ENCODE data around the gene GPSM1.
A peak's percentile ranks its signal among the peaks of the same experiment; 100 is the strongest.
"Not testable (repeated sequence)": the region's sequence is repeated elsewhere in the genome, so short reads cannot be mapped to it uniquely, and the experiment has no call there.

The GPSM1 gene

DNA sequence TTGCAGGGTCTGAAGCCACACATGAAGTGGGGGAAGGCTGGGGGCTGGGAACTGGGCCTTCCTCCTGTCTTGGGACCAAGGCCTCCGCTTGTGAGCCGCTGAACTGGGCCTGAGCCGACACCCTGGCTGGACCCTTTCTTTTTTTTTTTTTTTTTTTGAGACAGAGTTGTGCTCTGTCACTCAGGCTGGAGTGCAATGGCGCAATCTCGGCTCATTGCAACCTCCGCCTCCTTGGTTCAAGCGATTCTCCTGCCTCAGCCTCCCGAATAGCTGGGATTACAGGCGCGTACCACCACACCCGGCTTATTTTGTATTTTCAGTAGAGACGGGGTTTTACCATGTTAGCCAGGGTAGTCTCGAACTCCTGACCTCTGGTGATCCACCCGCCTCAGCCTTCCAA is 8.1 kb upstream of the GPSM1 start:
- ATAC-seq = not testable (repeated sequence)

DNA sequence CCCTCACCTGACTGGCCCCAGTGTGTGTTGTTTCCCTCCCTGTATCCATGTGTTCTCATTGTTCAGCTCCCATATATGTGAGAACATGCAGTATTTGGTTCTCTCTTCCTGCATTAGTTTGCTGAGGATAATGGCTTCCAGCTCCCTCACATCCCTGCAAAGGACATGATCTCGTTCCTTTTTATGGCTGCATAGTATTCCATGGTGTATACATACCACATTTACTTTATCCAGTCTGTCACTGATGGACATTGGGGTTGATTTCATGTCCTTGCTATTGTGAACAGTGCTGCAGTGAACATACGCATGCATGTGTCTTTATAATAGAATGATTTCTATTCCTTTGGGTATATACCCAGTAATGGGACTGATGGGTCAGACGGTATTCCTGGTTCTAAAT is 7.4 kb upstream of the GPSM1 start:
- not testable (repeated sequence) for ATAC-seq

DNA sequence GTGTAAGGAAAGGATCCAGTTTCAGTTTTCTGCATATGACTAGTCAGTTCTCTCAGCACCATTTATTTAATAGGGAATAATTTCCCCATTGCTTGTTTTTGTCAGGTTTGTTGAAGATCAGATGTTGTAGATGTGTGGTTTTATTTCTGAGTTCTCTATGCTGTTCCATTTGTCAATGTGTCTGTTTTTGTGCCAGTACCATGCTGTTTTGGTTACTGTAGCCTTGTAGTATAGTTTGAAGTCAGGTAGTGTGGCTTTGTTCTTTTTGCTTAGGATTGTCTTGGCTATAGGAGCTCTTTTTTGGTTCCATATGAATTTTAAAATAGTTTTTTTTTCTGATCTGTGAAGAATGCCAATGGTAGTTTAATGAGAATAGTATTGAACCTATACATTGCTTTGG is 6.4 kb upstream of the GPSM1 start:
- ATAC-seq = not testable (repeated sequence)

DNA sequence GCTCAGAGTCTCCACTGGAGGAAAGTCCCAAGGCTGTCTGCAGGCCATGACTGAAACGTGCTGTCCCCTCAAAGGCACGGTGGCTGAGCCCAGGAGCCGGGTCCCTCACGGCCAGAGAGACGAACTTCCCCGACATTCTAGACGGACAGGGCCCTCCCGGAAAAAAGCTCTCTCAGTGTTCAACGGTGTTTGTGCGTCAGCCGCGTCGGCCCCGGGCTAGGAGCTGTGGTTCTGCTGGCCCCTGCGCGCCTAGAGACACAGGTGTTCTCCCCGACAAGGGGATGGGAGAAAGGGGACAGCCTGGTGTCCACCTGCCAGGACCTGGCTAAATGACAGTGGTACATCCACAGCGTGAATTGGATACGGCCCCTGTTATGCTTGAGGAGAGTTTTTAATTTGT is 5.8 kb upstream of the GPSM1 start:
- ATAC-seq = no peak

DNA sequence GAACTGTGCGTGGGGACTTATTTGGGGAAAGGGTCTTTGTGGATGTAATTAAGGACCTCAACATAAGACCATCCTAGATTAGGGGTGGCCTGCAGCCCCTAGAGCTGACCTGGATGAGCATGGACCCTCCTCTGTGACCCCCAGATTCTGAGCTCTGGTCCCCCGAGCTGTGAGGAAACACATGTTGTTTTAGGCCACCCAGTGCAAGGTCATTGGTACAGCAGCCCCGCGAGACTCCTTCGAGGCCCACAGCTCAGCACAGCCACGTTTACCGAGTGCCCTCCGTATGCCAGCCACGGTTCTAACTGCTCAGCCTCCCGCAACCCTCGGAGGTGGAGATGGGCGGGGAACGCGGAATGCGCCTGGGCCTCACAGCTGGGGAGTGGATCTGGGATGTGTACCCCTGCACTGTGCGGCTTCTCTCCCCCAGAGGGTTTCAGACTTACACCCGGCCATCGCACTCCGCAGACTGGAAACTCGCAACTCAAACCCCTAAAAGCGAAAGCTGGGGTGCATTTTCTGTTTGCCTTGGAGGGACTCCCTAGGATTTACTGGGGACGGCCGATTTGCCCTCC is 4.5 kb upstream of the GPSM1 start:
- no peak for ATAC-seq

DNA sequence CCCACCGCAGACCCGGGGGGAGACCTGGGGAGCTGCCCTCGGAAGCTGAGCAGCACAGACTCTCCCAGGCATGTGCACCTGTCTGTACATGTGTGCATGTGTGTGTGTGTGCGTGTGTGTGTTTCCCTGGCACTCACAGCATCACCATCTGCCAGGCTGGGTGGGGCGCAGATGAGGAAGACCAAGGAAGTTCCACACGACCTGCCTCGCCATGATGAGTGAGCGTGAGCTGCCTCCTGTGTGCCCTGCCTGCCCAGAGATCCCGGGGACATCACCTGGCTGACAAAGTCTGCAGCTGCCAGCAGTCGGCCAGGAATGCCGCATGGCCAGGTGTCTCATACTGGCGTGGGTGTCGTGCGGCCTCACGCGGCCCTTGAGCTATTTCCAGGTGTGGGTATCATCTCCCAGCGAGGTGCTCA is 4.0 kb upstream of the GPSM1 start:
- ATAC-seq = no peak

DNA sequence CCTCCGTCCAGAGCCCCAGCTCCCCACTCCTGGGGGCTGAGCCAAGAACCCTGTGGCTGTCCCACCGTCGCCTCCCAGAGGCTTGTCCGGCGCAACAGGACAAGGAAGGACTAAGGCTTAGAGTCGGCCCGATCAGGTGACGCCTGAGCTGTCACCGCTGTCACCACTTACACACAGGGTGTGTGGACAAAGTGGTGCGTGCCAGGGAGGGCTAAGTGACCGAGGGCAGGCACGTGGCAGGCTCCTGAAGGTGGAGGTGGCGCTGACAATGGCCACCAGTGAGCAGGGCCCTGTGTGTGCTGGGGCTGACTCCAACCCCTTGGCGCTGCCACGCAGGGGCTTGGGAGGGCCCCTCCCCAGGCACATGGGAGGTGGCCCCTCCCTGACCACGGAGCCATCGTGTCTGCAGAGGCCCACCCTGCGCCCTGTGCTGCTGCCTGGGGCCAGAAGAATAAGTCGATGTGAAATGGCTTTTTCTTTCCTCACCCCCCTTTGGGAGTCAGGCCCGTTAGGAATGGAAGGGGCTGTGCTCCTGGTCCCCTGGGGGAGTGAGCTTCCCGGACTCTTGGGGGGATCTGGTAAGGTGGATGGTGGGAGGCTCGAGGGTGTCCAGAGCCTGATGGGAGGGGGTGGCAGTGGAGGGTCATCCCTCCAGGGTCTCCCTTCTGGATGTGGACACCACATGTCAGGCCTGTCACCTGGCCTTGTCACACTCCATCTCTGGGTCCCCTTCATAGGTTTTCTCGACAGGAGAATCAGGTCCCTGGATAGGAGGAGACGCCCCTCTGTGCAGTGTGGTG is 2.6 kb upstream of the GPSM1 start:
- ATAC-seq = no peak

DNA sequence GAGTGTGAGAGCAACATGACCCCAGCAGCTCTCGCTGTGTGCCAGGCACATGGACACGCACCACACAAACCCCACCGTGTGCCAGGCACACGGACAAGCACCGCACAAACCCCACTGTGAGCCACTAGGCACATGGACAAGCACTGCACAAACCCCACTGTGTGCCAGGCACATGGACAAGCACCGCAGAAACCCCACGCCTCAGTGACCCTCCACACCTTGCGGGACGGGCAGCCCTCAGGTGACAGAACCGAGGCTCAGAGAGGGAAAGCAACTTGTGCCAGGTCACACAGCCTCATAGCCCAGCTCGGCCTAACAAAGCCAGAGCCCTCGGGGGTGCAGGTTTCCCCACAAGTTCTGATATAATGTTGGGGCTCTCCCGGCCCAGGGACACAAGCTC is 2.0 kb upstream of the GPSM1 start:
- ATAC-seq = no peak

DNA sequence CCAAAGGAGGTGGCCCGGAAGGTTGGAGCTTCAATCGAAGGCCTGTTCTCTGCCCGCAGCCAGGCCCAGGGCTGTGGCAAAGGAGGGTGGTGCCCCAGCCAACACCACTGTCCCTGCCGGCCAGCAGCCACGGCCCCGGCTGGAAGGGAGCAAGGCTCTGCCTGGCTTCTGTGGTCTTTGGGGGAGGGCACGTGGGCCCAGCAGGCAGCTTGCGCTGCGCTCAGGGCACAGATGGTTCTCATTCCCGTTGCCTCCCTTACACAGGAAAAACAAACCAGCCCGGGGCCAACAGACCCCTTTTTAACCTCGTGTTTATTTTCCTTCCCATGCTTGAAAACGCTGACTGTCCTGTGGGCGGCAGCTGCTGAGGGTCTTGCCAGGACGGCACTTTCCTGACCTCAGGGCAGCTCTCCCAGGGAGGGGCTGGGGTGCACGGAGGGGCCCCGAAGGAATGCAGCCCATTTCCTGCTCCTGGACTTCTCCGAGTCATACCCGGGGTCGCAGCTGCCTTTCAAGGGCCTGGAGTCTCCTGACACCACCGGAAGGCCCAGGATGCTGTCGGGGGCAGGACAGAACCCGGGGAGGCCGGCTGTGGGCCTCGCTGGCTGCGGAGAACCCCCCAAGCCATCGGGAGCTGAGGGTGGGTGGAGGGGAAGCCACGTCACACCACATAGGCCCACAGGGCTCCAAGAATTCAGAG is 1.1 kb upstream of the GPSM1 start:
- no peak for ATAC-seq

DNA sequence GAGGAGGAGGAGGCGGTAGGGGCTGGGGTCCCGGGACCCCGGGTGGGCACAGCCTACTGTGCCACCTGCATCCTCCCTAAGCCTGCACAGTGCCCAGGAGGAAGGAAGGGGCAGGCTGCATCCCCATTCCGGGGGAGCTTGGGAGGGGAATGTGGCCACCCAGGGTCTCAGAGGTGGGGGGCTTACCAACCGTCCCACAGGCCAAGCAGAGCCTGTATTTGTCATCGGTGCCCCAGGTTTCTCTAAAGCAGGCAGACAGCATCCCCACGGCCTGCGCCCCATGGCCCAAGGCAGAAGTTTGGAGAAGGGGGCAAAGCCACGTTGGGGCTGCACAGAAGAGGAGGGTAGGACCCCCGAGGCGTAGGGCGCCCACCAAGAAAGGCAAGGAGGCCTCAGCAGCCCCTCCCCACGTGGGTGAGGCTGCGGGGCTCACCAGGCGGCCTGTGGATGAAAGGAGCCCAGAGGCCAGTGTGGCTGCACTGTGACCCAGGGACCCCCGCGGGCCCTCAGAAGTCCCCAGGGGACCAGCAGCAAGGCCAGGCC is 507 bp upstream of the GPSM1 start:
- no peak for ATAC-seq

DNA sequence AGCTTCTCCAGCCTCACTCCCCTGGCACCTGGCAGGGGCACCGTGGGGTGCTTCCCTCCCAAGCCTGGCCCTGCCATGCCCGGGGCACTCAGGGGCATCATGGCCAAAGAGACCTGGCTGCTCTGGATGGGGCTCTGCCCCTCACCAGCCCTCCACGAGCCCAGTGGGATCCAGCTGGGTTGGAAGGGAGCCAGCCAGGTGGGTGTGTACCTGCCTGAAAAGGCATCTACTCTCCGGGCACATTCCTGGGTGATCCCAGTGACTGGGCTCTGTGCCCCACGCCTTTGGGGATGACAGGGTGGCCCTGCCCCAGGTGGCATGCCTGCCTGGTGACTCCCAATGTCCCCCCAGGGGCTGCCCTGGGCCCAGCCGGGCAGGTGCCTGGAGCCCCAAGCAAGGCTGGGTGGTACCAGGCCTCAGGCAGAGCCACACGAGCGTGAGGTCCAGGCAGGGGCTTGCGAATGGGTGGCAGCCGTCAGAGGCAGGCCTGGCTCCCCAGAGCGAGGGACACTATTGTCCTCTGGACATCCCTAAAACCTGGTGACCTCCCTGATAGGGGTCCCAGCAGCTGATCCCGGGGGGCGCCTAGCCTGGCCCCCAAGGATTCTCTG is 777 bp downstream of the GPSM1 start:
- ATAC-seq = peak in 1 of 2 donors; percentile 4

DNA sequence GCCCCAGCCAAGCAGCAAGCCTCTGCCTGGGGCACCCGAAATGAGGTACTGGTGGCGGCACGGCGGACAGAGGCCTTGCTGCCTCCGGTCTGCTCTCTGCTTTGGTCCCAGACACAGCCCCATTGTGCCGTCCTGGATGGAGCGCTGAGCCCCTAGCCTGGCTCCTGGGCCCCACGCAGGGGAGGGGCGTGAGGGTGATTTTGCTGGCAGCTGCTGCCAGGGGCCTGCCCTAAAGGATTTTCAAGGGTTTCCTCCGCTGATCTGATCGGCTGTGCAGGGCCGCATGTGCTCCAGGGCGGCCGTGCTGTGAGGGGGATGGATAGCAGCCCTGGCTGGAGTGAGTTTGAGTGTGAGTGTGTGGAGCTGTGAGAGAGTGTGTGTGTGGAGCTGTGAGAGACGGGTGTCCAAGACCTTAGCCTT is 1.3 kb downstream of the GPSM1 start:
- no peak for ATAC-seq

DNA sequence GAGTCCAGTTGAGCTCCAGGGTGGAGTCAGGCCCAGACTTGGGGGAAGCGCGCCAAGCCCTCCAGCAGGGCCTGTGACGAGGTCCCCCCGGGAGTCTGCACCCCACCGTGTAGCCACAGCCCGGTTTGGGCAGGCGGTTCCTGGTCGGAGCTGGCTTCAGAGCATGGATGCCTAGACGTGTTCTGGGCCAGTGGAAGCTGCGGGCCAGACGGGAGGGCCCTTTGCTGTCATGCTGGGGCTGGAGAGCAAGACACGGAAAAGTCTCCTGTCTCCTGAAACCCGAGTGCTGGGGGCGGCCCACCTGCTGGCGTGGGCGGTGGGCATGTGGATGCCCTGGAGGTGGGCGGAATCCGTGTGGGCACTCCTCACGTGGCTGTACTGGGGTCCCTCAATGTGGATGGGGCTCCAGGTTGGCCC is 1.9 kb downstream of the GPSM1 start:
- ATAC-seq = no peak

DNA sequence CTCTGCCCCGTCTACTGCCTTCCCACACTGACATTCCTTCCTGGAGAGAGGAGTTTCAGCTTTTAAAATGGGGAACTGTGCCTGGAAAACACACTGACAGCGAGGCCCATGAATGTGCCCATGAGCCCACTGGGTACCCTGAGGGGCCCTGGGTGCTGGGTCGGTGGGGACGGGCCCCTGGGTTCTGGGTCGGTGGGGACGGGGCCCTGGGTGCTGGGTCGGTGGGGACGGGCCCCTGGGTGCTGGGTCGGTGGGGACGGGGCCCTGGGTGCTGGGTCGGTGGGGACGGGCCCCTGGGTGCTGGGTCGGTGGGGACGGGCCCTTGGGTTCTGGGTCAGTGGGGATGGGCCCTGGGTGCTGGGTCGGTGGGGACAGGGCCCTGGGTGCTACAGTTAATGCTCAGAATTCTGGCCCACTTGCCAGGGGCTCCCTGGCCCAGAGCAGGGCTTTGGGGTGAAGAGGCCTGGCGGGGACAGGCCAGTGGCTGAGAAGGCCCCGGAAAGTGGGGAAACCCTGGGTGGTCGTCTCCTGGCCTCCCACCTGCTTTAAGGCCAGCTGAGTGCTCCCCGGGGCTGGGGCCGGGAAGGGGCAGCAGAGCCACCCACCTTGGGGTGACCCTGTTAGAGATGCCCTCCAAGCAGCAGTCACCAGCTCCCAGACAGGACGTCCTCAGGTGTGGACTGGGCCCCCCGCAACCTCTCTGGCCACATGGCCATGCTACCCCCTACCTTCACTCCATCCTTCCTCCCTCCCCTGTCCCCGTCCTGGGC is 2.5 kb downstream of the GPSM1 start:
- no peak for ATAC-seq

DNA sequence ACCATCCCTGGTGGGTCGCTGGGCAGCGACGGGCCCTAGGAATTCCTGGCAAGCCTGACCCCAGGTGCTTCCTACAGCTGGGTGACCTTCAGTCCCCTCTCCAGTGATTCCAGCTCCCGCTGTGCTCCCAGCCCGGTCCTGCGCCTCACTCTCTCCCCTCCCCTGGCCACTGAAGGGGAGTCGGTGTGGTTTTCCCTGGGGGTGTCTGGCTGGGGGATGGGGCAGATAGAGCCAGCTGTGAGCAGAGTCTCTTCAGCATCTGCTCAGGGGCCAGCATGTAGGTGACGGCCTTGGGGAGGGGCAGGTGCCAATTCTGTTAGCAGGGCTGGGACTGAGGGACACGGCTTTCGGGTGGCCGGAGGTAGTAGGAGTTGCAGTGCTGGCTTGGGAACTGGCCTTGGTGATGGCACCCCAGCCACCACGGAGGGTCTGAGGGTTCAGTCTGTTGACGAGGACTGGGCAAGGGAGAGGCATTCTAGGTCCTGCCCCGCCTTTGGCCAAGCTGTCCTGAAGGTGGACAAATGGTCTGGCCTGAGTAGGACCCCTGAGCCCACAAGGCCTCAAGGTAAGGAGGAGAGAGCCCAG is 3.2 kb downstream of the GPSM1 start:
- ATAC-seq = no peak

DNA sequence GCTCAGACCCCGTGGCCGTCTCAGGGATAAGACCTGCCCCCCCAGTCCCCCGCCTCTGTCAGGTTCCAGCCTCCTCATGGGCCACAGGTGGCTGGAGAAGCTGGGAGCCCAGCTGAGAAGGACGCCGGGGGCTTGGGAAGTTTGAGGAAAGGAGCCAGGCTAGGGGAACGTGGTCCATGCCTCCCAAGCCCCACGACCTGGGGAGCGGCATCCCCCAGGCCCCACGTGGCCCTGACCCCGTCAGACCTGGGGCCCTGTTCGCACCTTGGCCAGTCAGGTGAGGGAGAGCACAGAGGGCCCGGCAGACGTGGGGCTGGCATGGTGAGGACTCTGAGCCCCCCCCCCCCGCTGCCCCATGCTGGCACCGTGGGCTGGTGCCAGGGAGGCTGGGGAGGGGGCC is 3.7 kb downstream of the GPSM1 start:
- ATAC-seq = no peak

DNA sequence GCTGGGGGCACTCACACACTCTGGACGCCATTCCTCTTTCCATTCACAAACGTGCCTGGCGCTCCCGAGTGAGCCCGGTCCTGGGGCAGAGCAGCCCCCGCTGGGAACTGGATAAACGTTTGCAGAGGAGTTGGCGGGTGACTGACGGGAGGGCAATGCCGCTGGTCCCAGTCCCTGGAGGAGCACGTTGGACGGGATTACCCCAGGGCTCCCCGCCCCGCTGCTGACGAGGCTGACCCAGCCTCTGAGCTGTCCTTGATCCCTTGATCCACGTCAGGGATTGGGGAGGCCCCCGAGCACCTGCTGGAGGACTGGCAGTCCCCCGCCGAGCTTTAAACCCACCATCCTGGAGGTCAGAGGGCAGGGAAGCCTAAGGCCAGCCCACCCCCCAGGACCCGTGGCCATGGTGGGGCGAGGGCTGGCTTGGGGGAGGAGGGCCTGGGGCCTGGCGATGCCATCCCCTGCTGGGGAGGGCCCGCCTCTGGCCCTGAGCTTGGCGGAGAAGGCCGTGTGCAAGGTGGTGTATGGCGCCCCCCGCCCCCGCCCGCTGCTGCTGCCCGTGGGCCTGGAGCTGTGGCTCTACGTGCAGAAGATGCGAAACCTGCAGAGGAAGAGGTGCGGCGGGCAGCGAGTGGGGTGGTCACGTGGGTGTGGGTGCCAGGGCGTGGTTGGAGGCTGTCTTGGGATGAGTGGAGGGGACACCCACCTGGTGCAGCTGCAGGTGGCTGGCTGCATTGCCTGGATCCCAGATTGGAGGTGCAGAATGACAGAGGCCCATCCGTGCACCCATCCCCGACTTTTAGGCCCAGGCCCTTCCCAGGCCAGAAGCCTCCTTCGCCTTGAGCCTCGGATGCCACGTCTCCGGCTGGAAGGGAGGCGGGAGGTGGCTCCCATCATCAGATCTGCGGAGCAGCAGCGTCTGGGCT is 4.5 kb downstream of the GPSM1 start:
- no peak for ATAC-seq

DNA sequence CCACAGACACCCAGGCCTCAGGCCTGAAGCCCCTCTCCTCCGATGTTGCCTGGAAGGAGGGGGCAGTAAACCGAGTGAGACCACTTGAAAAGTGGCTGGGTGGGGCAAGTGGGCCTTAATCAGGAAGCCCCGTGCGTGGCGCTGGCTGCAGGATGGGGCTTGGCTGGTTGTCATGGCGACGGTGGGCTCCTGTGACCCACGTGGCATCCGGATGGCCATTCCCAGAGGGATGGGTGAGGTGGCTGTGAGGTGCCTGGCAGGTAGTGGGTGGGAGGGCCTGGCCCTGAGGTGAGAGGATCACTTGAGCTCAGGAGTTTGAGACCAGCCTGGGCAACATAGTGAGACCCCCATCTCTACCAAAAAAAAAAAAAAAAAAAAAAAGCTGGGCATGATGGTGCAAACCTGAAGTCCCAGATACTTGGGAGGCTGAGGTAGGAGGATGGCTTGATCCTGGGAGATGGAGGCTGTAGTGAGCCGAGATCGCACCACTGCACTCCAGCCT is 5.2 kb downstream of the GPSM1 start:
- no peak for ATAC-seq

DNA sequence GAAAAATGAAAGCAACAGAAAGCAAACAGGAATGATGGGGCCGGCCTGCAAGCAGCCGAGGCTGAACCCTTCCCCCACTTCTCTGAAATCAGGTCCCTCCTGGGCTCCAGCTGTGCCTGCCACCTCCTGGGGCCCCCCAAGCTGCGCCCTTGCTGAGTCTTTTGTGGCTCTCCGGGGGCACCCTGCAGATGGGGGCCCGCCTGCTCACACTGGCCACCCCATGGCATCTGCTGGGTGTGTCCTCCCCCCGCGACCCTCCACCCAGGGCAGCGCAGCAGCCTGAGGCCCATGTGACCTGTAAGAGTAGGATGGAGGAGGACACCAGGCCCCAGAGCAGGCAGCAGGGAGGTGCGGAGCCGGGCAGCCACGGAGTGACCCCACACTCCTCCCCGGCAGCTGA is 5.7 kb downstream of the GPSM1 start:
- no peak for ATAC-seq

DNA sequence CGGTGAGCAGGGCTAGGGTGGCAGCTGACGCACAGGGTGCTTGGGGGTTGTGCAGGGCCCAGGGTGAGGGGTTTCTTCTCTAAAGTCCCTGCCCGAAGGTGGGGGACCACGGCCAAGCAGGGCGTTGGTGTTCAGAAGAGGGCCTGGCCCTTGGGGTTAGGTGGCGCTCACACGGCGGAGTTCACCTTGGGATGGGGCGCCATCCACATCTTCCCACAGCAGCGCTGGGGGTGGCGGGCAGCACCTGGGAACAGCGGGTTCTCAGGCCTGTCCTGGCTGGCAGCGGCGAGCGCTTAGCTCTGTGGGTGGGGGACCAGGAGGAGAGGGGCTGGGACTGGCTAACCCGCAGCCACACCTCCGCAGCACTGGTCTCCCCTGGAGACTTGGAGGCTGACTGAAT is 6.1 kb downstream of the GPSM1 start:
- ATAC-seq = no peak

DNA sequence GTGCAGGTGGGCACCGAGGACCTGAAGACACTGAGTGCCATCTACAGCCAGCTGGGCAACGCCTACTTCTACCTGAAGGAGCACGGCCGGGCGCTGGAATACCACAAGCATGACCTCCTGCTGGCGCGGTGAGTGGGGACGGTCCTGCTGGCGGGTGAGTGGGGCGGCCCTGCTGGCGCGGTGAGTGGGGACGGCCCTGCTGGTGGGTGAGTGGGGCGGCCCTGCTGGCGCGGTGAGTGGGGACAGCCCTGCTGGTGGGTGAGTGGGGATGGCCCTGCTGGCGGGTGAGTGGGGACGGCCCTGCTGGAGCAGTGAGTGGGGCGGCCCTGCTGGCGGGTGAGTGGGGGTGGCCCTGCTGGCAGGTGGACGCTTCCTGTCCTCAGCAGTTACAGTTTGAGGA is 7.2 kb downstream of the GPSM1 start:
- ATAC-seq = no peak

Measured in activated CD4-positive, CD25-positive, alpha-beta regulatory T cell treated with anti-CD3 and anti-CD28 coated beads, Interleukin-2, amount 50 U/mL, for 24 hours (primary cell).